SW480 (cell line): ENCODE data around the gene RNASET2.
"Not testable (repeated sequence)": the region's sequence is repeated elsewhere in the genome, so short reads cannot be mapped to it uniquely, and the experiment has no call there.

Experiments used
- DNase-seq: peaks from one replicate; pipeline ENCODE4 v3.0.0-alpha.2; 2016; ENCODE audit warnings: low spot score

RNASET2 gene

DNA sequence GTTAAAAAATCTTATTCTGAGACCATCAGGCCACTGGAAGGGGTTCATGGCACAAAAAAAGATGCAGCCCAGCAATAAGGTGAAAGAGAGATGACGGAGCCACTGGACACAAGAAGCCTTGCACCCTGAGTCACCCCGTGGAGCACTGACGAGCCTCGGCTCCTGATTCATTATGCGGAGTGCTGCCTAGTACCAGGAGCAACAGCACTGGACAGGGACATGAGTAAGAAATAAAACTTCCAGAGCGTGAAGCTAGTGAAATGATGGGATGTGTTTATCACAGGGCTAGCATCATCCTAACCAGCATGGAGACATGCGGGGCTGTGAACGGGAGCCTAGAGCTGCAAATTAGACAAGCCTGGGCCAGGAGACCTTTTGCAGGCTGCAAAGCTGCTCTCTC is 53.3 kb downstream of the RNASET2 start:
- no peak for DNase-seq

DNA sequence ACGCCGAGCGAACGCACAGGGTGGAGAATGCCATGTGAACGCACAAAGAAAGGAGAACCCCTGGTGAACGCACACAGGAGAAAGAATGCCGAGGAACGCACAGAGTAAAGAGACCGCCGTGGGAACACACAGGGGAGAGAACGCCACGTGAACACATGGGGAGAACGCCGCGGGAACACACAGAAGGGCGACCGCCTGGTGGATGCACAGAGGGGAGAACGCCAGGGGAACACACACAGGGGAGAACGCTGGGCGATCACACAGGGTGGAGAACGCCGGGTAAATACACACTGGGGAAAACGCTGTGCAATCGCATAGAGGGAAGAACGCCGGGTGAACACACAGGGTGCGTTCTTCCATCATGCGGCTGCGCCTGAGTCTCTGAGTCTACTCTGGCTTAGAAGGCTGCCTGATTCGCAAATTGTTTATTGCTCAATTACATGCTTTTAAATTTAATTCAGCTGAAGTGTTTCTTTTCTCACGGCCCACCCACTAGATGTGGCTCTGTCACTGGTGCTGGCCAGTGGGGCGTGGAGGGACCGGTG is 54.1 kb downstream of the RNASET2 start:
- no peak for DNase-seq

DNA sequence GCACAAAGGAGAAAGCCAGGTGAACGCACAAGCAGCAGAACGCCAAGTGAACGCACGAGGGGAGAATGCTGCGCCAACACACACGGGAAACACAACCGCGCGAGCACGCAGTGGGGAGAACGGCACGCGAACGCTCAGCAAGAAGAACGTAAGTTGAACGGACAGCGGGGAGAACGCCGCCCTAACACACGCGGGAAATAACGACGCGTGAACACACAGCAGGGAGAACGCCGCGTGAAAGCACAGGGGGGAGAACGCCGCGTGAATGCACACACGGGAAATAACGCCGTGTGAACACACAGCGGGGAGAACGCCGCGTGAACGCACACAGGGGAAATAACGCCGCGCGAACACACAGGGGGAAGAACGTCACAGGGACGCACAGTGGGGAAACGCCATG is 54.7 kb downstream of the RNASET2 start:
- no peak for DNase-seq

DNA sequence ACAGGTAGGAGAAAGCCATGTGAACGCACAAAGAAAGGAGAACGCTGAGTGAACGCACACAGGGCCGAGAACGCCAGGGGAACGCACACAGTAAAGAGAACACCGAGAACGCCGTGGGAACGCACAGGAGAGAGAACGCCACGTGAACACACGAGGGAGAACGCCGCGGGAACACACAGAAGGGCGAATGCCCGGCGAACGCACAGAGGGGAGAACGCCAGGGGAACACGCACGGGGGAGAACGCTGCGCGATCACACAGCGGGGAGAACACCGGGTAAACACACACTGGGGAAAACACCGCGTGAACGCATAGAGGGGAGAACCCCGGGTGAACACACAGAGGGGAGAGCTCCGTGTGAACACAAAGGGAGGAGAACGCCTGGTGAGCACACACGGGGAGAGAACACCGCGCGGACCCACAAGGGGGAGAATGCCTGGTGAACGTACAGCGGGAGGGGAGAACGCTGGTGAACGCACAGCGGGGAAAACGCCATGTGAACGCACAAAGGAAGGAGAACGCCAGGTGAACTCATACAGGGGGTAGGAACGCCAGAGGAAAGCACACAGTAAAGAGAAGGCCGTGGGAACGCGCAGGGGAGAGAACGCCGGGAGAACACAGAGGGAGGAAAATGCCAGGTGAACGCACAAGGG is 55.3 kb downstream of the RNASET2 start:
- no peak for DNase-seq

DNA sequence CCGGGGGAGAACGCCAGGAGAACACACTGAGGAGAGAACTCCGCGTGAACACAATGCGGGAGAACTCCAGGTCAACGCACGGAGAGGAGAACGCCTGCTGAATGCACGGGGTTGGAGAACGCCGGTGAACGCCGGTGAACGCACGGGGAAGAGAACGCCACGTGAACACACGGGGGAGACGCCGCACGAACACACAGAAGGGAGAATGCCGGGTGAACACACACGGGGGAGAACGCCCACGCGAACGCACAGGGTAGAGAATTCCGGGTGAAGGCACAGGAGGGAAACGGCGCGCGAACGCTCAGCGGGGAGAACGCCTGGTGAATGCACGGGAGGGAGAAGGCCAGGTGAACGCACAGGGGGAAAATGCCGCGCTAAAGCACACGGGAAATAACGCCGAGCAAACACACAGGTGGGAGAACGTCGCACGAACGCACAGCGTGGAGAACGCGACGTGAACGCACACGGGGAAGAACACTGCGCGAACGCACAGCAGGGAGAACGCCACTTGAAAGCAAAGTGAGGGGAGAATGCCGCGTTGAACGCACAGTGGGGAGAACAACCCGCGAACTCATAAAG is 56.1 kb downstream of the RNASET2 start:
- no peak for DNase-seq

DNA sequence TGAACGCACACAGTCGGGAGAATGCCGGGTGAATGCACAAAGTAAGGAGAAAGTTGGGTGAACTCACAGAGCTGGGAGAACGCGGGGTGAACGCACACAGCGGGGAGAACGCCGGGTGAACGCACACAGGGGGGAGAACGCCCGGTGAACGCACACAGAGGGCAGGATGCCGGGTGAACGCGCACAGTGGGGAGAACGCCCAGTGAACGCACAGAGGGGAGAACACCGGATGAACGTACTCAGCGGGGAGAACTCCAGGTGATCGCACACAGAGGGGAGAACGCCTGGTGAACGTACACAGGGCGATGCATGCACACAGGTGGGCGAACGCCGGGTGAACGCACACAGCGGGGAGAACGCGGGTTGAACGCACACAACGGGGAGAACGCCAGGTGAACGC is 57.4 kb downstream of the RNASET2 start:
- DNase-seq = no peak

DNA sequence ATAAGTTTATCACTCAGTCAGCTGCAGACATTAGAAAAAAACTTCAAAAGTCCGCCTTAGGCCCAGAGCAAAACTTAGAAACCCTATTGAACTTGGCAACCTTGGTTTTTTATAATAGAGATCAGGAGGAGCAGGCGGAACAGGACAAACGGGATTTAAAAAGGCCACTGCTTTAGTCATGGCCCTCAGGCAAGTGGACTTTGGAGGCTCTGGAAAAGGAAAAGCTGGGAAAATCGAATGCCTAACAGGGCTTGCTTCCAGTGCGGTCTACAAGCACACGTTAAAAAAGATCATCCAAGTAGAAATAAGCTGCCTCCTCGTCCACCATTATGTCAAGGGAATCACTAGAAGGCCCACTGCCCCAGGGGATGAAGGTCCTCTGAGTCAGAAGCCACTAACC is 61.7 kb downstream of the RNASET2 start:
- not testable (repeated sequence) for DNase-seq

DNA sequence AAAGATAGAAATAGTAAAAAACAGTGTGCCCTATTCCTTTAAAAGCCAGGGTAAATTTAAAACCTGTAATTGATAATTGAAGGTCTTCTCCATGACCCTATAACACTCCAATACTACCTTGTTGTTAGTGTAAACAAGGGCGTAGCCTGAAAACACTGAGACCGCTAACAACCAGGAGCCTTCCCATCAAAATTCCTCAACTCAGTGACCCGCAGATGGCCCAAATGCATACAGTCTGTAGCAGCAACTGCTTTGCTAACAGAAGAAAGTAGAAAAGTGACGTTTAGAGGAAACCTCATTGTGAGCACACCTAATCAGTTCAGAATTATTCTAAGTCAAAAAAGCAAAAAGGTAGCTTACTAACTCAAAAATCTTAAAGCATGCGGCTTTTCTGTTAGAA is 63.9 kb downstream of the RNASET2 start:
- not testable (repeated sequence) for DNase-seq

DNA sequence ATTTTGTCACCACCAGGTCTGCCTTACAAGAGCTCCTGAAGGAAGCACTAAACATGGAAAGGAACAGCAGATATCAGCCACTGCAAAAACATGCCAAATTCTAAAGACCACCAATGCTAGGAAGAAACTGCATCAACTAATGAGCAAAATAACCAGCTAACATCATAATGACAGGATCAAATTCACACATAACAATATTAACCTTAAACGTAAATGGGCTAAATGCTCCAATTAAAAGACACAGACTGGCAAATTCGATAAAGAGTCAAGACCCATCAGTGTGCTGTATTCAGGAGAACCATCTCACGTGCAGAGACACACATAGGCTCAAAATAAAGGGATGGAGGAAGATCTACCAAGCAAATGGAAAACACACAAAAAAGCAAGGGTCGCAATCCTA is 69.6 kb downstream of the RNASET2 start:
- DNase-seq = not testable (repeated sequence)

DNA sequence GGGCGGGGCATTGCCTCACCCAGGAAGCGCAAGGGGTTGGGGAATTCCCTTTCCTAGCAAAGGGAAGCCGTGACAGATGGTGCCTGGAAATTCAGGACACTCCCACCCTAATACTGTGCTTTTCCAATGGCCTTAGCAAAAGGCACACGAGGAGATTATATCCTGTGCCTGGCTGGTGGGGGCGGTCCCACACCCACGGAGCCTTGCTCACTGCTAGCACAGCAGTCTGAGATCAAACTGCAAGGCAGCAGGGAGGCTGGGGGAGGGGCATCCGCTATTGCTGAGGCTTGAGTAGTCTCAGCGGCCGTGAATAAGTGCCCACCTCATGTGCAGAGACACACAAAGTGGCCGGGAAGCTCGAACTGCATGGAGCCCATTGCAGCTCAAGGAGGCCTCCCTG is 71.4 kb downstream of the RNASET2 start:
- not testable (repeated sequence) for DNase-seq

DNA sequence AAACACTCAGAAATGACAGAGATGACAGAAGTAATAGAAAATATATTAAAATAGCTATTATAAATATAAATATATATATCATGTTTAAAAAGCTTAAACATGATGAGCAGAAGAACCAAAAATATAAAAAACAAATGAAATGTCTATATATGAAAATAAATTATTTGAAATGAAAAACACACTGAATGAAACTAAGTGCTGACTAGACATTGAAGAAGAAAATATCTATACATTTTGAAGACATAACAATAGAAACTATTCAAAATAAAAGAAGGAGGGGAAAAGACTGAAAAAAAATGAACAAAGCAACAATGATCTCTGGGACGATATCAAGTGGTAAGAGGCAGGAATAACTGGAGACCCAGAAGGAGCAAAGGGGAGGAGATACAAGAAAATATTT is 76.8 kb downstream of the RNASET2 start:
- no peak for DNase-seq
